ENCODE measurements around the gene SLC6A3. TPM values are rescaled to one million over a fixed set of nuclear protein-coding genes. Genes with fewer than 3 reads are reported as not detected.

Gene SLC6A3
- total RNA-seq, 4 donors from 2014 or later = 0.16 to 0.22 TPM; not detected in 2

DNA sequence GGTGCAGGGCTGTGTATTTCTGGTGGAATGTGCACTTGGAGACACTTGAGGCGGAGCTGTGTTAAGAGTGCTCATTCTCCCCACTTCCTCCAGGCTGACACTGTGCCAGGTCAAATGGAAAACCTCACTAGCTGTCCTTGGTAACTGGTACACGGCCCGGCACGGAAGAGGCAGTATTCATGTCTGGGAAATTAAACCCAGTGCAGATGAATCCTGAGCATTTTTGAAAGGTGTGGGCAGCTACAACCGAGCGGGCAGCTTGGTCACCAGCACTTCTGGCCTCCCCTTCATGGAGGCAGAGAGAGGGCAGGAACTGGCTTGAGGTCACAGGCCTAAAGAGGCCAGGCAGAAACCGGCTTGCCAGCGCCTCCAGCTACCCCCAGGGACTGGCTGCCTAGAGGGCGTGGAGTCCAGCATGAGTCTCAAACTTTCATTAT lies 101.9 kb downstream of the SLC6A3 start:
- TF ChIP-seq, protein P1, sequence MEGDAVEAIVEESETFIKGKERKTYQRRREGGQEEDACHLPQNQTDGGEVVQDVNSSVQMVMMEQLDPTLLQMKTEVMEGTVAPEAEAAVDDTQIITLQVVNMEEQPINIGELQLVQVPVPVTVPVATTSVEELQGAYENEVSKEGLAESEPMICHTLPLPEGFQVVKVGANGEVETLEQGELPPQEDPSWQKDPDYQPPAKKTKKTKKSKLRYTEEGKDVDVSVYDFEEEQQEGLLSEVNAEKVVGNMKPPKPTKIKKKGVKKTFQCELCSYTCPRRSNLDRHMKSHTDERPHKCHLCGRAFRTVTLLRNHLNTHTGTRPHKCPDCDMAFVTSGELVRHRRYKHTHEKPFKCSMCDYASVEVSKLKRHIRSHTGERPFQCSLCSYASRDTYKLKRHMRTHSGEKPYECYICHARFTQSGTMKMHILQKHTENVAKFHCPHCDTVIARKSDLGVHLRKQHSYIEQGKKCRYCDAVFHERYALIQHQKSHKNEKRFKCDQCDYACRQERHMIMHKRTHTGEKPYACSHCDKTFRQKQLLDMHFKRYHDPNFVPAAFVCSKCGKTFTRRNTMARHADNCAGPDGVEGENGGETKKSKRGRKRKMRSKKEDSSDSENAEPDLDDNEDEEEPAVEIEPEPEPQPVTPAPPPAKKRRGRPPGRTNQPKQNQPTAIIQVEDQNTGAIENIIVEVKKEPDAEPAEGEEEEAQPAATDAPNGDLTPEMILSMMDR (IDR thresholded peaks at IDR 0.05; ENCODE audit: low read depth) = no peak

Other genes with a start within 250 kb of the SLC6A3 start
- not detected for gene SLC6A19, start 243.8 kb downstream of the SLC6A3 start, total RNA-seq
- gene SLC6A18, start 220.1 kb downstream of the SLC6A3 start, total RNA-seq = not detected
- gene TERT, start 150.4 kb downstream of the SLC6A3 start, total RNA-seq = not detected
- 100 to 1,000 TPM in 2 of 4 donors, 10 to 100 TPM in 2; 92.3 to 132 (median 108) TPM for gene CLPTM1L, start 100.3 kb downstream of the SLC6A3 start, total RNA-seq
- gene LPCAT1, start 78.5 kb upstream of the SLC6A3 start, total RNA-seq = 10 to 100 TPM; 18.9 to 47.5 (median 29.2) TPM